ENCODE data around the gene ZNF99.
"Not testable (repeated sequence)": the region's sequence is repeated elsewhere in the genome, so short reads cannot be mapped to it uniquely, and the experiment has no call there.

The ZNF99 gene

DNA sequence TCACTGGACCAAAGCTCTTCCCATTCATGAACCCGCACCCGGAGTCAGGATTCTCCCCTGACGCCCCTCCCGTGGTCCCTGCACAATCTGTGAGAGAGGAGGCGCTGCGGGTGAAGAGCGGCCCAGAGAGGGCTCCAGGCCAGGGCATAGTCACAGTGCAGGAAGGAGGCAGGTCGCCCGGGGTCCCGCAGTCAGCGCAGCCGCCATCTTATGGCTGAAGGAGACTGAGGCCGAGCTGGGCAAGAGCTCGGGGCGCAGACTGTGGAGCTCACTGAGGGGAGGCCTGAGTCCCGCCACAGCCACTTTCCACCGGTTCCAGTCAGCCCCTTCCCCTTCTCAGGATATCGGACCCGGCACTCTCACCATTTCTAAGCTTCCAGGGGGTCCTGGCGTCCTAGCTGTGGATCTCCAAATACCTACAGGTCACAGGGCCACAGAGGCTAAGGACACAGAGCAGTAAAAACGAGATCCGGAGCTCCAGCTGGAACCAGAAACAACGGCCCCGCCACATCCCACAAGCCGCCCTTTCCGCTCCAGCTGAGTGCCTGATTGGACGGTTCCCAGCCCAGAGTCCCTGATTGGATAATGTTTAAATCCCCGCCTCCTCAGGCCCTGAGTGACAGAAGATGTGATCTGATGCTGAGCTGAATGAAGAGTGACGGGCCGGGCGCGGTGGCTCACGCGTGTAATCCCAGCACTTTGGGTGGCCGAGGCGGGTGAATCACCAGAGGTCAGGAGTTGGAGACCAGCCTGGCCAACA, at the start of gene ZNF99:
TSS of gene ZNF99 (minus strand) at position 501 of the 760 bp plus-strand sequence. CDS start at position 366, 135 bp downstream.
- no peak for DNase-seq (ENCODE audit: extremely low read depth in 1 of 2, low read depth in 1 of 2)

DNA sequence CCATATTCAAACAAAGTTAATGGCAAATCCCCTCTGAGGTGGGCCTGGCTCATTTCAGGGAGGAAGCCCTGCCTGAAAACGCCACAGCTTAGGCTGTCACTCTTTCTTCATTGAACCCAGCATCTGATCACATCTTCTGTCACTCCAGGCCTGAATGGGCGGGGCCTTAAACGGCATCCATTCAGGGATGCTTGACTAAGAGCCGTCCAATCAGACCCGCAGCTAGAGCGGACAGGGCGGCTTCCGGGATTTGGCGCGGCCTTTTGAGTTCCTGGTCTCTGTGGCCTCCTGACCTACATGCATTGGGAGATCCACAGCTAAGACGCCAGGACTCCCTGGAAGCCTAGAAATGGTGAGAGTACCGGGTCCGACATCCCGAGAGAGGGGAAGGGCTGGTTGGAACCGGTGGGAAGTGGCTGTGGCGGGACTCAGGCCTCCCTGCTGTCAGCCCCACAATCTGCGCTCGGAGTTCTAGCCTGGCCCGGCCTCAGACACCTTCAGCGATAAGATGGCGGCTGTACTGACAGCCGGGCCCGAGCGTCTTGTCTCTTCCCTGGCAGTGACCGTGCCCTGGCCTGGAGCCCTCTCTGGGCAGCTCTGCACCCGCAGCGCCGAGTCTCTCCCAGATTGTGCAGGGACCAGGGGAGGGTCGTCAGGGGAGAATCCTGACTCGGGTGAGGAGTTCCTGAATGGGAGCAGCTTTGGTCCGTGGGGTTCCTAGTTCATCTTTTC, 48.2 kb upstream of the ZNF99 start, which contains the start of gene ZNF723:
TSS of gene ZNF723 (plus strand) at position 261 of the 732 bp plus-strand sequence. CDS start at position 350, 89 bp downstream.
- no peak for DNase-seq (ENCODE audit: extremely low read depth in 1 of 2, low read depth in 1 of 2)

- DNase-seq (ENCODE audit: extremely low read depth in 1 of 2, low read depth in 1 of 2): no peak
Measured at GRCh38 chr19:22831211-22831610, 47.3 kb upstream of the ZNF99 start.

DNA sequence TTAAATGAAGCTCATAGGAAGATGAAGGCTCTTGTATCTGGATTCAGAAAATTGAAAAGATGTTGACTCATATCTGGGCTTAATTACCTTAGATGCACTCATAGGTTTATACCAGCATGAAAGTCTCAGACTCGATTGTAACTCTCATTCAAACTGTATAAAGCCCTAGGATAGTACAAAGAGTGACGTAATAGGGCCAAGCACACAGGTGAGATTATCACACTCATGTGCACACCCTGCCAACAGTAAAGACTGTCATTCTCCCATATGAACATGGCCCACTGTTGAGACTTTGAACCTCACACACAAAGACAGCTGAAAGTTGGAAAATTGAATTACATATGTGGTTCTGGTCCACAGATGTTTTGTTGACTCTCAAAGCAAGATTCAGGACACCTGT, 30.2 kb upstream of the ZNF99 start:
- DNase-seq (ENCODE audit: extremely low read depth in 1 of 2, low read depth in 1 of 2): no peak

GRCh38 chr19:22807061-22807835, 23.3 kb upstream of the ZNF99 start:
- no peak for DNase-seq (ENCODE audit: extremely low read depth in 1 of 2, low read depth in 1 of 2)

DNA sequence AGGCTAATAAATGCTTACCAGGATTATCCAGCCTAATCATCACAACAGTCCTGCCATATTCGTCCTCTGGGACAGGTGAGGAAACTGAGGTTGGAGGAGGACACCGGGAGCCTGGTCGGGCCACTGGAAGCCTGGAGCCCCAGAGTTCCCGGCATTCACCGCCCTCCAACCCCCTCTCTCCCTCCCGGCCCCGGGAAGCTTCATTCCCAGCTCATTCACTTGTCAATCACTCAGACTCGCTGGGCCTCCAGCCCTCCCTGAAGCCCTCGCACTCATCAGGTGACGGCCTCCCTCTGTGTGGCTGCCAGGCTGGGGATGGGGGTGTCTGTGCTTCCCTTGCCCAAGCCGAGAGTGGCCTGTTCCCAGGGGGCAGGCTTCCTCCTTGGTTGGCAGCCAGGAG, 22.5 kb upstream of the ZNF99 start:
- no peak for DNase-seq (ENCODE audit: extremely low read depth in 1 of 2, low read depth in 1 of 2)

GRCh38 chr19:22797040-22797439, 13.1 kb upstream of the ZNF99 start:
- DNase-seq (ENCODE audit: extremely low read depth in 1 of 2, low read depth in 1 of 2): no peak

DNA sequence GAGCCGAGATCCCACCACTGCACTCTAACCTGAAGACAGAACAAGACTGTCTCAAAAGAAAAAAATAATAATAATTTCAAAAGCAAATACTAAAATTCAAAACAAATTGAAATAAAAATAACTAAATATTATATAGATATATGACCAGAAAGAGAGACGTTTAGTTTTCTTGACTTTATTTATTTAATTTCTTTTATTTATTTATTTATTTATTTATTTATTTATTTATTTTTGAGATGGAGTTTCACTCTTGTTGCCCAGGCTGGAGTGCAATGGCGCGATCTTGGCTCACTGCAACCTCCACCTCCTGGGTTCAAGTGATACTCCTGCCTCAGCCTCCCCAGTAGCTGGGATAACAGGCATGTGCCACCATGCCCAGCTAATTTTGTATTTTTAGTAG, 8.9 kb upstream of the ZNF99 start:
- DNase-seq (ENCODE audit: extremely low read depth in 1 of 2, low read depth in 1 of 2): not testable (repeated sequence)

- DNase-seq (ENCODE audit: extremely low read depth in 1 of 2, low read depth in 1 of 2): no peak
Measured at GRCh38 chr19:22735911-22736645, 47.9 kb downstream of the ZNF99 start.

- no peak for DNase-seq (ENCODE audit: extremely low read depth in 1 of 2, low read depth in 1 of 2)
Measured at GRCh38 chr19:22733691-22734090, 50.3 kb downstream of the ZNF99 start.

- not testable (repeated sequence) for DNase-seq (ENCODE audit: extremely low read depth in 1 of 2, low read depth in 1 of 2)
Measured at GRCh38 chr19:22728214-22728613, 55.7 kb downstream of the ZNF99 start.

GRCh38 chr19:22721533-22721932, 62.4 kb downstream of the ZNF99 start:
- not testable (repeated sequence) for DNase-seq (ENCODE audit: extremely low read depth in 1 of 2, low read depth in 1 of 2)

- no peak for DNase-seq (ENCODE audit: extremely low read depth in 1 of 2, low read depth in 1 of 2)
Measured at GRCh38 chr19:22708983-22709382, 75.0 kb downstream of the ZNF99 start.

DNA sequence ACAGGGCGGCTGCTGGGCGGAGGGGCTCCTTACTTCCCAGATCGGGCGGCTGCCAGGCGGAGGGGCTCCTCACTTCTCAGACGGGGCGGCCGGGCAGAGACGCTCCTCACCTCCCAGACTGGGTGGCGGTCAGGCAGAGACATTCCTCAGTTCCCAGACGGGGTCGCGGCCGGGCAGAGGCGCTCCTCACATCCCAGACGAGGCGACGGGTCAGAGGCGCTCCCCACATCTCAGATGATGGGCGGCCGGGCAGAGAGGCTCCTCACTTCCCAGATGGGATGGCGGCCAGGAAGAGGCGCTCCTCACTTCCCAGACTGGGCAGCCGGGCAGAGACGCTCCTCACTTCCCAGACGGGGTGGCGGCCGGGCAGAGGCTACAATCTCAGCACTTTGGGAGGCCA, 80.9 kb downstream of the ZNF99 start:
- DNase-seq (ENCODE audit: extremely low read depth in 1 of 2, low read depth in 1 of 2): not testable (repeated sequence)

DNA sequence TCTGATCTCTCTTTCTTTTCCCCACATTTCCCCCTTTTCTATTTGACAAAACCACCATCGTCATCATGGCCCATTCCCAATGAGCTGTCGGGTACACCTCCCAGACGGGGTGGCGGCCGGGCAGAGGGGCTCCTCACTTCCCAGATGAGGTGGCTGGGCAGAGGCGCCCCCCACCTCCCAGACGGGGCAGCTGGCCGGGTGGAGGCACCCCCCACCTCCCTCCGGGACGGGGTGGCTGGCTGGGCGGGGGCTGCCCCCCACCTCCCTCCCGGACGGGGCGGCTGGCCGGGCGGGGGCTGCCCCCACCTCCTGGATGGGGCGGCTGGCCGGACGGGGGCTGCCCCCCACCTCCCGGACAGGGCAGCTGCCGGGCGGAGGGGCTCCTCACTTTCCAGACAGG, 81.3 kb downstream of the ZNF99 start:
- not testable (repeated sequence) for DNase-seq (ENCODE audit: extremely low read depth in 1 of 2, low read depth in 1 of 2)
